Measurements from ENCODE around the gene PTGER3. TPM values are rescaled to one million over a fixed set of nuclear protein-coding genes. Genes with fewer than 3 reads are reported as not detected.

The PTGER3 gene
- total and polyA plus RNA-seq, 2 experiments from 2014 or later = 0.45 to 1.6 TPM

DNA sequence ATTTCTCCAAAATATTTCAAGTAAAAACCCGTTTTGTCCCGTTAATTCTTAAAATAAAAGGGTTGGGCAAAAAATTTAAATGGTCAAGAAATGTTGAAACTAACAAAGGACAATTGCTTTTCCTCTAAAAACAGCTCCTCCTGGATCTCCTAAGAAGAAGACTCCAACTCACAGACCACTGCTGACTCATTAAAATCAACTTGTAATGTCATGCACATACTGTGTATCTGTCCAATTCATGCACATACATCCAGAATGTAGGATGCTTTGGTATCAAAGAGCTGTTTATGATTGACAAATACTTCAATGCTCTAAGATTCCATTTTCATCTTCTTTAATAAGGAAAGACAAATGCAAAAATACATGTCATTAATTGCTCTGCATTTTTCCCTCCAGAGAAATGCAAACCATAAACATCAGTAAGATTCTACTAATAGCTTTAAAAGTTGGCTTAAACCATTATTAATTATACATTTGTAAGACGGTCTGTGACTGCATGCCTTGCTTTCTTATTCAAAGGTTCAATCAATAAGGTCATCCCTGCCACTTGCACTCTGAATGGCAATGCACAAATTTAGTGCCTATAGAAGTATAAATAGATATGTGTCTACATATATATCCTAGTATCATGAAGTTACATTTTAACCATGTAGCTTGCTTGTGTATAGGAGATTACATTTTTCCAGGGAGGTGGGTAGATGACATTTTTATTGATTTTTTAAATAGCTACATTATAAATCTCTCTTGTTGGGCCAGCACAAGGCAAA is 44.7 kb downstream of the PTGER3 start (continued):
- no peak for TF ChIP-seq ZNF462 (CRISPR knock-in tag; IDR thresholded peaks at IDR 0.05)
- no peak for TF ChIP-seq POLR2AphosphoS5 (IDR thresholded peaks at IDR 0.05; ENCODE audit: low read depth)
- no peak for TF ChIP-seq EZH2 (IDR thresholded peaks at IDR 0.05; ENCODE audit: low read depth, unreplicated experiment)
- TF ChIP-seq, protein P1, sequence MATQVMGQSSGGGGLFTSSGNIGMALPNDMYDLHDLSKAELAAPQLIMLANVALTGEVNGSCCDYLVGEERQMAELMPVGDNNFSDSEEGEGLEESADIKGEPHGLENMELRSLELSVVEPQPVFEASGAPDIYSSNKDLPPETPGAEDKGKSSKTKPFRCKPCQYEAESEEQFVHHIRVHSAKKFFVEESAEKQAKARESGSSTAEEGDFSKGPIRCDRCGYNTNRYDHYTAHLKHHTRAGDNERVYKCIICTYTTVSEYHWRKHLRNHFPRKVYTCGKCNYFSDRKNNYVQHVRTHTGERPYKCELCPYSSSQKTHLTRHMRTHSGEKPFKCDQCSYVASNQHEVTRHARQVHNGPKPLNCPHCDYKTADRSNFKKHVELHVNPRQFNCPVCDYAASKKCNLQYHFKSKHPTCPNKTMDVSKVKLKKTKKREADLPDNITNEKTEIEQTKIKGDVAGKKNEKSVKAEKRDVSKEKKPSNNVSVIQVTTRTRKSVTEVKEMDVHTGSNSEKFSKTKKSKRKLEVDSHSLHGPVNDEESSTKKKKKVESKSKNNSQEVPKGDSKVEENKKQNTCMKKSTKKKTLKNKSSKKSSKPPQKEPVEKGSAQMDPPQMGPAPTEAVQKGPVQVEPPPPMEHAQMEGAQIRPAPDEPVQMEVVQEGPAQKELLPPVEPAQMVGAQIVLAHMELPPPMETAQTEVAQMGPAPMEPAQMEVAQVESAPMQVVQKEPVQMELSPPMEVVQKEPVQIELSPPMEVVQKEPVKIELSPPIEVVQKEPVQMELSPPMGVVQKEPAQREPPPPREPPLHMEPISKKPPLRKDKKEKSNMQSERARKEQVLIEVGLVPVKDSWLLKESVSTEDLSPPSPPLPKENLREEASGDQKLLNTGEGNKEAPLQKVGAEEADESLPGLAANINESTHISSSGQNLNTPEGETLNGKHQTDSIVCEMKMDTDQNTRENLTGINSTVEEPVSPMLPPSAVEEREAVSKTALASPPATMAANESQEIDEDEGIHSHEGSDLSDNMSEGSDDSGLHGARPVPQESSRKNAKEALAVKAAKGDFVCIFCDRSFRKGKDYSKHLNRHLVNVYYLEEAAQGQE (IDR thresholded peaks at IDR 0.05; ENCODE audit: unreplicated experiment) = no peak
- TF ChIP-seq CREB1 (CRISPR knock-in tag; IDR thresholded peaks at IDR 0.05; ENCODE audit: low read depth) = no peak
- TF ChIP-seq EZH2phosphoT487 (IDR thresholded peaks at IDR 0.05; ENCODE audit: unreplicated experiment) = no peak
- TF ChIP-seq ZNF114 (CRISPR knock-in tag; IDR thresholded peaks at IDR 0.05) = no peak
- no peak for TF ChIP-seq ZNF331 (CRISPR knock-in tag; IDR thresholded peaks at IDR 0.05; ENCODE audit: low read depth)

Data from GM23338 (cell line).